GM12878 (cell line): ENCODE data around the gene TBXAS1. TPM values are rescaled to one million over a fixed set of nuclear protein-coding genes. Genes with fewer than 3 reads are reported as not detected.

Experiments used
- ATF3 ChIP-seq: IDR thresholded peaks from 2 replicates; pipeline ENCODE4 v1.6.1; 2011; ENCODE audit warnings: low read depth, mild to moderate bottlenecking, low read length, moderate library complexity, borderline replicate concordance; ENCODE audit errors: extremely low read depth
- BHLHE40 ChIP-seq, 2 experiments: fragments of 450-650 bp in 1 of 2; IDR thresholded peaks; 2 replicates each; pipeline ENCODE4 v1.6.1; 2011 to 2017; ENCODE audit warnings: low read depth in 2 of 2, borderline replicate concordance in 1 of 2, improper control_type of control experiment in 1 of 2, low read length in 1 of 2, mild to moderate bottlenecking in 1 of 2
- DPF2 ChIP-seq: fragments of 450-650 bp; IDR thresholded peaks from 2 replicates; pipeline ENCODE4 v1.6.1; 2017; ENCODE audit warnings: mild to moderate bottlenecking
- E4F1 ChIP-seq: fragments of 450-650 bp; IDR thresholded peaks from 2 replicates; pipeline ENCODE4 v1.6.1; 2018; ENCODE audit warnings: borderline replicate concordance, mild to moderate bottlenecking; ENCODE audit not compliant: partially characterized antibody
- EGR1 ChIP-seq, 2 experiments: IDR thresholded peaks; 1 replicate in 1 of 2; 2 replicates in 1 of 2; pipeline ENCODE4 v1.6.1; 2011 to 2012; ENCODE audit warnings: low read depth in 2 of 2, low read length in 2 of 2, borderline replicate concordance in 1 of 2, mild to moderate bottlenecking in 1 of 2, moderate library complexity in 1 of 2
- EP300 ChIP-seq, 2 experiments: fragments of 150-350 bp in 1 of 2; IDR thresholded peaks; 2 replicates each; pipeline ENCODE4 v1.6.1; 2011 to 2012; ENCODE audit warnings: low read depth in 2 of 2, low read length in 2 of 2, borderline replicate concordance in 1 of 2, improper control_type of control experiment in 1 of 2, inconsistent platforms in 1 of 2; ENCODE audit not compliant: control insufficient read depth in 1 of 2
- ESRRA ChIP-seq: IDR thresholded peaks from 2 replicates; pipeline ENCODE4 v1.6.1; 2012; ENCODE audit warnings: mild to moderate bottlenecking, low read length, improper control_type of control experiment
- FOS ChIP-seq: IDR thresholded peaks from 3 replicates; pipeline ENCODE4 v1.6.1; 2011; ENCODE audit warnings: borderline replicate concordance; ENCODE audit not compliant: insufficient read length; ENCODE audit errors: extremely low read depth
- GABPA ChIP-seq: IDR thresholded peaks from 2 replicates; pipeline ENCODE4 v1.6.1; 2014; ENCODE audit warnings: antibody characterized with exemption, low read depth, mild to moderate bottlenecking, inconsistent platforms
- HDGF ChIP-seq: fragments of 450-650 bp; IDR thresholded peaks from 2 replicates; pipeline ENCODE4 v1.6.1; 2016; ENCODE audit warnings: antibody characterized with exemption
- LARP7 ChIP-seq: fragments of 450-650 bp; IDR thresholded peaks from 2 replicates; pipeline ENCODE4 v1.6.1; 2017; ENCODE audit warnings: mild to moderate bottlenecking
- NFXL1 ChIP-seq: fragments of 450-650 bp; IDR thresholded peaks from 2 replicates; pipeline ENCODE4 v1.6.1; 2017; ENCODE audit warnings: antibody characterized with exemption, mild to moderate bottlenecking, borderline replicate concordance
- POLR2AphosphoS5 ChIP-seq: IDR thresholded peaks from 2 replicates; pipeline ENCODE4 v1.6.1; 2011; ENCODE audit warnings: mild to moderate bottlenecking, low read length, inconsistent platforms
- SMAD5 ChIP-seq: IDR thresholded peaks from 2 replicates; pipeline ENCODE4 v1.6.1; 2016; ENCODE audit warnings: antibody characterized with exemption, low read depth
- SMARCA5 ChIP-seq: fragments of 450-650 bp; IDR thresholded peaks from 2 replicates; pipeline ENCODE4 v1.6.1; 2017; ENCODE audit warnings: mild to moderate bottlenecking
- SRF ChIP-seq, 2 experiments: IDR thresholded peaks; 2 replicates each; pipeline ENCODE4 v1.6.1; 2011; ENCODE audit warnings: low read depth in 2 of 2, low read length in 2 of 2, mild to moderate bottlenecking in 1 of 2, moderate library complexity in 1 of 2
- TAF1 ChIP-seq: IDR thresholded peaks from 2 replicates; pipeline ENCODE4 v1.6.1; 2011; ENCODE audit warnings: mild to moderate bottlenecking, low read depth, low read length, borderline replicate concordance
- TCF12 ChIP-seq: IDR thresholded peaks from 2 replicates; pipeline ENCODE4 v1.6.1; 2011; ENCODE audit warnings: low read depth, mild to moderate bottlenecking, low read length
- TCF3 ChIP-seq: IDR thresholded peaks from 2 replicates; pipeline ENCODE4 v1.6.1; 2012; ENCODE audit warnings: low read depth, mild to moderate bottlenecking, low read length, borderline replicate concordance; ENCODE audit not compliant: insufficient read depth
- polyA plus RNA-seq, 11 experiments: library from polyadenylated mRNA; depleted of rRNA in 4 of 11; unstranded in 6 of 11; stranded (reverse) in 5 of 11; fragments of >200 nt; fragmentation: Nextera tagmentation in 4 of 11; fragmentation: Illumina TruSeq in 1 of 11; extraction: Ambion mirVana in 4 of 11; extraction: Trizol in 1 of 11; gene quantifications; 1 replicate in 1 of 11; 2 replicates in 10 of 11; pipeline versions ENCODE4 v1.2.1 to v1.2.3, GENCODE V29; 2011 to 2016; ENCODE audit warnings: inconsistent platforms in 2 of 11, missing spikeins in 2 of 11, low read depth in 1 of 11
- total RNA-seq, 4 experiments: library from RNA; depleted of rRNA in 3 of 4; stranded (reverse); fragments of >200 nt in 3 of 4; fragmentation: Illumina TruSeq in 1 of 4; extraction: Trizol in 1 of 4; gene quantifications; 2 replicates each; pipeline versions ENCODE4 v1.2.1 to v1.2.3, GENCODE V29; 2013 to 2021
- TF ChIP-seq, protein P1 (sequence below): fragments of 450-650 bp; IDR thresholded peaks from 2 replicates; pipeline ENCODE4 v1.6.1; 2018; ENCODE audit warnings: mild to moderate bottlenecking, low read depth, moderate library complexity; ENCODE audit not compliant: partially characterized antibody
- TF ChIP-seq, protein P2 (sequence below): IDR thresholded peaks from 2 replicates; pipeline ENCODE4 v1.6.1; 2012; ENCODE audit warnings: low read depth, low read length, improper control_type of control experiment

Gene TBXAS1
- total and polyA plus RNA-seq, 10 of the 15 experiments (the other 5 are each of a cell fraction or from before 2014, with no cell fraction given): 1.5 to 32.7 (median 16.3) TPM

DNA sequence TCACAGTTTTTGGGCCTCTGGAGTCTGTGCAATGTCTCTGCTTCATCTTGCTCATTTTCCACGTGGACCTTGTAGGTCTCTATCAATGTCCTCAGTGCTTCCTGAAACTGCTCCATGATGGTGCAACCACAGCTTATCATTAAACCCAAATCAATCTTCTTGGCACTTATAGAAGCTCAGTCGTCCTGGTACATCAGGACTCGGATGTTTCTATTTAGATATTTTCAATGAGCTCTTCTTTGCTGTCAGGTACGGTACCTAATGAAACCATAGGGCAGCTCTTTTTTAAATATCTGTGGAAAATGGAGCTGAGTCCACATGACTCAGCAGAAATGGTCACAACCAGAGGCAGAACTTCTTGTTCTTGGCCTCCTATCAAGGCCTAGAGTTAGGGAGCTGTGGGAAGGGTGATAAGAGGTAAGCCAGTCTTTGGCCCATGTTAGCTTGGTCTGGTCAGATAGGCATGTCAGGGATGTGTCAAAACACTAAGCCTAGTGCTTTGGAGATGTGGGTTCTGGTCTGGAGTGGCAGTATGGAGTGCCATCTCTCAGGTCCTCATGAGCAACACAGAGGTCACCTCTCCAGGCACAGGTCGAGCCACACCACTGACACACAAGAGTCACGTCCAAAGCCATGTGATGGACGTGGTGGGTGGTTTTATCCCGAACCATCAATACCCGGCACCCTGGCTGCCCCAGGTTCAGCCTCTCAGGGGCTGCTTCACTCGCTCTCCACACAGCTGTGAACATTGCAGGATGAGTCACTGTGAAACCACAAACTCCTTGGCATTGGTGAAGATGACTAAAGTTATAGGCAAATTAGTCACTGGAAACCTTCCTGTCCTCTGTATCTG, 87.0 kb downstream of the TBXAS1 start (continued):
- TF ChIP-seq E4F1 (no peak), SMARCA5 (no peak), SRF (IDR thresholded peaks at IDR 0.05; ENCODE audit: low read depth in 2 of 2, low read length in 2 of 2) (0 out of 4 replicates have a peak, but pooled peaks of 1 of the 2 experiments have one; percentile 49), FOS (no peak), EGR1 (IDR thresholded peaks at IDR 0.05; ENCODE audit: borderline replicate concordance in 1 of 2, low read depth in 2 of 2, low read length in 2 of 2) (0 out of 3 replicates have a peak, but pooled peaks of 1 of the 2 experiments have one; percentile 10), BHLHE40 (IDR thresholded peaks at IDR 0.05; ENCODE audit: borderline replicate concordance in 1 of 2, low read depth in 2 of 2, low read length in 1 of 2) (peak; percentile 36 to 55; a peak in 2 of 4 replicates), HDGF (0 out of 2 replicates have a peak, but pooled peaks have one; percentile 55), LARP7 (no peak), TCF3 (peak; percentile 91), SMAD5 (no peak), ESRRA (no peak), TAF1 (0 out of 2 replicates have a peak, but pooled peaks have one; percentile 16), NFXL1 (no peak), TCF12 (peak; percentile 89), DPF2 (peak; percentile 93), GABPA (no peak), EP300 (IDR thresholded peaks at IDR 0.05; ENCODE audit: borderline replicate concordance in 1 of 2, control insufficient read depth in 1 of 2, low read depth in 2 of 2, low read length in 2 of 2) (peak in 1 of 2 experiments; percentile 71; a peak in 1 of 4 replicates), ATF3 (no peak), POLR2AphosphoS5 (no peak)
- TF ChIP-seq, protein P1, sequence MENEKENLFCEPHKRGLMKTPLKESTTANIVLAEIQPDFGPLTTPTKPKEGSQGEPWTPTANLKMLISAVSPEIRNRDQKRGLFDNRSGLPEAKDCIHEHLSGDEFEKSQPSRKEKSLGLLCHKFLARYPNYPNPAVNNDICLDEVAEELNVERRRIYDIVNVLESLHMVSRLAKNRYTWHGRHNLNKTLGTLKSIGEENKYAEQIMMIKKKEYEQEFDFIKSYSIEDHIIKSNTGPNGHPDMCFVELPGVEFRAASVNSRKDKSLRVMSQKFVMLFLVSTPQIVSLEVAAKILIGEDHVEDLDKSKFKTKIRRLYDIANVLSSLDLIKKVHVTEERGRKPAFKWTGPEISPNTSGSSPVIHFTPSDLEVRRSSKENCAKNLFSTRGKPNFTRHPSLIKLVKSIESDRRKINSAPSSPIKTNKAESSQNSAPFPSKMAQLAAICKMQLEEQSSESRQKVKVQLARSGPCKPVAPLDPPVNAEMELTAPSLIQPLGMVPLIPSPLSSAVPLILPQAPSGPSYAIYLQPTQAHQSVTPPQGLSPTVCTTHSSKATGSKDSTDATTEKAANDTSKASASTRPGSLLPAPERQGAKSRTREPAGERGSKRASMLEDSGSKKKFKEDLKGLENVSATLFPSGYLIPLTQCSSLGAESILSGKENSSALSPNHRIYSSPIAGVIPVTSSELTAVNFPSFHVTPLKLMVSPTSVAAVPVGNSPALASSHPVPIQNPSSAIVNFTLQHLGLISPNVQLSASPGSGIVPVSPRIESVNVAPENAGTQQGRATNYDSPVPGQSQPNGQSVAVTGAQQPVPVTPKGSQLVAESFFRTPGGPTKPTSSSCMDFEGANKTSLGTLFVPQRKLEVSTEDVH: no peak
- TF ChIP-seq, protein P2, sequence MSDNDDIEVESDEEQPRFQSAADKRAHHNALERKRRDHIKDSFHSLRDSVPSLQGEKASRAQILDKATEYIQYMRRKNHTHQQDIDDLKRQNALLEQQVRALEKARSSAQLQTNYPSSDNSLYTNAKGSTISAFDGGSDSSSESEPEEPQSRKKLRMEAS: no peak
